Kidney (tissue), 14 donors: ENCODE data around the gene ASAP2. TPM values are rescaled to one million over a fixed set of nuclear protein-coding genes. Genes with fewer than 3 reads are reported as not detected.

Source experiments
- DNase-seq, 5 donors: peaks; one replicate each; pipeline ENCODE4 v3.0.0-alpha.2; 2013 to 2020
- FAIRE-seq: peaks from 2 replicates; lab custom pipeline; 2012; peaks lifted over from hg19 to GRCh38; lab: Jason Lieb, UNC
- H3K27ac ChIP-seq, 2 donors: one replicate each; pipeline ENCODE4 v1.7.0; 2013; ENCODE audit warnings: low read depth in 2 of 2, low read length in 2 of 2, inconsistent platforms in 1 of 2
- H3K27me3 ChIP-seq: one replicate; pipeline ENCODE4 v1.7.1; 2013; ENCODE audit warnings: low read length, inconsistent platforms; ENCODE audit not compliant: control insufficient read depth, insufficient read depth
- H3K36me3 ChIP-seq, 3 donors: one replicate each; pipeline versions ENCODE4 v1.7.0 to v1.7.1; 2013; ENCODE audit warnings: low read length in 3 of 3, control low read depth in 1 of 3, inconsistent platforms in 1 of 3; ENCODE audit not compliant: insufficient read depth in 3 of 3, control insufficient read depth in 2 of 3
- H3K4me1 ChIP-seq, 3 donors: one replicate each; pipeline versions ENCODE4 v1.7.0 to v1.7.1; 2013; ENCODE audit warnings: low read length in 3 of 3, inconsistent platforms in 1 of 3, low read depth in 1 of 3; ENCODE audit not compliant: control insufficient read depth in 2 of 3, insufficient read depth in 2 of 3
- H3K4me3 ChIP-seq, 3 donors: one replicate each; pipeline versions ENCODE4 v1.7.0 to v1.8.1; 2013; ENCODE audit warnings: low read length in 3 of 3, control low read depth in 1 of 3, inconsistent platforms in 1 of 3
- H3K9ac ChIP-seq, 3 donors: one replicate each; pipeline versions ENCODE4 v1.7.0 to v1.7.1; 2013; ENCODE audit warnings: low read length in 3 of 3, control low read depth in 1 of 3, inconsistent platforms in 1 of 3
- H3K9me3 ChIP-seq, 3 donors: one replicate each; pipeline versions ENCODE4 v1.7.0 to v1.7.1; 2013; ENCODE audit warnings: low read length in 3 of 3, control low read depth in 1 of 3, inconsistent platforms in 1 of 3; ENCODE audit not compliant: control insufficient read depth in 2 of 3, insufficient read depth in 1 of 3
- intact Hi-C: fragments of 100-400 bp; cut with DNase I; formaldehyde crosslinking; loops from one replicate; pipeline ENCODE4 v1.11.1; 2022
- polyA plus RNA-seq: library from polyadenylated mRNA; stranded (reverse); fragments of 350-450 nt; fragmentation: Illumina TruSeq; extraction: RNeasy Lipid Tissue Mini Kit (QIAGEN cat#74804); gene quantifications from one replicate; pipeline ENCODE4 v1.2.3, GENCODE V29; 2014; ENCODE audit warnings: low read depth, low replicate concordance; ENCODE audit not compliant: insufficient read depth
- total RNA-seq: library from RNA; stranded (reverse); fragmentation: NEBNext Ultra II Directional; extraction: Animal tissue kit (Norgen Biotek cat#: 25700); gene quantifications from one replicate; pipeline ENCODE4 v1.2.1, GENCODE V29; 2021
- TF ChIP-seq, protein P1 (sequence below): IDR thresholded peaks from 3 replicates; pipeline ENCODE4 v1.5.1; 2012; ENCODE audit warnings: mild to moderate bottlenecking, moderate library complexity, borderline replicate concordance; ENCODE audit not compliant: insufficient read depth; ENCODE audit errors: extremely low read depth
- donor health status: control.
- donor health status: control.
- donor health status: control.
- donor health status: control.
- donor health status: control.
- donor health status: DM: yes; HTN: yes; CAD: no.
- donor health status: Normal renal cell carcinoma (clear cell type).

ASAP2 gene
- total and polyA plus RNA-seq, 2 donors from 2014 or later: 26.2 to 54.8 TPM

DNA sequence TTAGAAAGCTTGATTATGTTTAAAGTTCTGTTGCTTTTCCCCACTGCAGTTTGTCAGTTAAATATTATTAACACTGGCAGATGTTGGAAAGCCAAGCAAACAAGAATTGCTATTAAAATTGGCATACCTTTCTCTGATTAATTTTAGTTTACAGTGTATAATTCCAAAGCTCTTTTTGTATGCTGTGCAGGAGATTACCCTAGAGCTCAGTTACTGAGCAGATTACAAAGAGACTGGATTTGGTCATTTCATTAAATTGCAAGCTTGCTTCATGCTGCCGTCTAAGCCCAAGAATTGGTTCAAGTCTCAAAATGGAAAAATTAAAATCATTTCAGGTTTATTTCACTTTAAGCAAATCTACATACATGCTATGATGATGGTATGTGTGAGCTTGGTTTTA lies 2.3 kb downstream of the ASAP2 start:
- Histone ChIP-seq H3K9ac (peak overlapping the region in 2 of 3 donors; percentile 39 to 74), H3K36me3 (no peaks in the 10 kb centered on the region), H3K27me3 (no peaks in the 10 kb centered on the region), H3K27ac (peak overlapping the region; percentile 43 to 79), H3K4me3 (peak overlapping the region; percentile 13 to 61 (median 50)), H3K9me3 (no peaks in the 10 kb centered on the region), H3K4me1 (peaks cover 2 to 42% (median 34%) of the 10 kb centered on the region in 3 donors)
- FAIRE-seq (no peak), DNase-seq (no peak)
- TF ChIP-seq, protein P1, sequence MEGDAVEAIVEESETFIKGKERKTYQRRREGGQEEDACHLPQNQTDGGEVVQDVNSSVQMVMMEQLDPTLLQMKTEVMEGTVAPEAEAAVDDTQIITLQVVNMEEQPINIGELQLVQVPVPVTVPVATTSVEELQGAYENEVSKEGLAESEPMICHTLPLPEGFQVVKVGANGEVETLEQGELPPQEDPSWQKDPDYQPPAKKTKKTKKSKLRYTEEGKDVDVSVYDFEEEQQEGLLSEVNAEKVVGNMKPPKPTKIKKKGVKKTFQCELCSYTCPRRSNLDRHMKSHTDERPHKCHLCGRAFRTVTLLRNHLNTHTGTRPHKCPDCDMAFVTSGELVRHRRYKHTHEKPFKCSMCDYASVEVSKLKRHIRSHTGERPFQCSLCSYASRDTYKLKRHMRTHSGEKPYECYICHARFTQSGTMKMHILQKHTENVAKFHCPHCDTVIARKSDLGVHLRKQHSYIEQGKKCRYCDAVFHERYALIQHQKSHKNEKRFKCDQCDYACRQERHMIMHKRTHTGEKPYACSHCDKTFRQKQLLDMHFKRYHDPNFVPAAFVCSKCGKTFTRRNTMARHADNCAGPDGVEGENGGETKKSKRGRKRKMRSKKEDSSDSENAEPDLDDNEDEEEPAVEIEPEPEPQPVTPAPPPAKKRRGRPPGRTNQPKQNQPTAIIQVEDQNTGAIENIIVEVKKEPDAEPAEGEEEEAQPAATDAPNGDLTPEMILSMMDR: no peak
- intact Hi-C loops: no loop called here

DNA sequence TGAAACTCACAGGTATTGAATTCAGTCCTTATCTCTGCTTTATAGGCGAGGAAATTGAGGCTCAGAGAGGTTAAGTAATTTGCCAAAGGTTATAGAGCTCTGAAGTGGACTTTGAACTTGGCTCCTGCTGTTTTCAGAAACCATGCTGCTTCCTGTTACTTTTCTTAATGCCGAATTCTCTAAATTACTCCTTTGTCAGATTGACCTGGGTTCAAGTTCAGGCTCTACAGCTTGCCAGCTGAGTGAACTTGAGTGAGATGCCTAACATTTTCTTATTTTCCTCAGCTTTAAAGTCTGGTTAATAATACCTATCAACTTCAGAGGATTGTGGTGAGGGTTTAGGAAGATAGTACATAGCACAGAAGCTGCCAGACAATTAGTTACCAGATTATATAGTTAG lies 3.4 kb downstream of the ASAP2 start:
- no peak for FAIRE-seq
- Histone ChIP-seq H3K27me3 (no peaks in the 10 kb centered on the region), H3K4me3 (no peak overlapping the region), H3K27ac (peak overlapping the region; percentile 19 to 79), H3K9ac (peak overlapping the region in 1 of 3 donors; percentile 3), H3K9me3 (no peaks in the 10 kb centered on the region), H3K36me3 (no peaks in the 10 kb centered on the region), H3K4me1 (peaks cover 2 to 37% (median 36%) of the 10 kb centered on the region in 3 donors)
- TF ChIP-seq, protein P1: no peak
- no peak for DNase-seq
- intact Hi-C loops: no loop called here

DNA sequence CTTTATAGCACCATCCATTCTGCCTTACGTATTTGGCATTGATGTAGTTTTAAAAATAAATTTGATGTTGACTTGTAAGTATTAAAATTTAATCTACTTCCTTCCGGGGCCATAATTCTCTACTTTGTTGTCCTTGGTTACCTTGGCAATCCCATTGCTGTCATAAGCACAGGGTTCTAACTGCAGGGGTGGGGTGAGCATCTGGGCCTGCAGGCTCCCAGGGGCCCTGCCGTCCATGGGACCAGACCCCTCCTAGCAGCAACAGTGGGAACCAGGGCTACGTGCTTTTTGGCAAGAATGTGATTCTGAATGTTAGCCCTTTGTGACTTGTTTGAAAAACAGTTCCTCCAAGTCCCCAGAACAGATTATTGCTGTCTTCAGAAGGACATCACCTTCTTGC lies 4.9 kb downstream of the ASAP2 start:
- intact Hi-C loops: no loop called here
- H3K36me3 ChIP-seq: no peaks in the 10 kb centered on the region
- H3K27ac ChIP-seq: peak overlapping the region; percentile 49 to 76
- no peak overlapping the region for H3K4me3 ChIP-seq
- H3K9me3 ChIP-seq: no peaks in the 10 kb centered on the region
- TF ChIP-seq, protein P1: no peak
- H3K27me3 ChIP-seq: no peaks in the 10 kb centered on the region
- DNase-seq (peak in 2 of 5 donors; percentile 27 to 53), FAIRE-seq (no peak)
- peaks cover 2 to 36% (median 33%) of the 10 kb centered on the region in 3 donors for H3K4me1 ChIP-seq
- H3K9ac ChIP-seq: peak overlapping the region in 1 of 3 donors; percentile 22
